GM18951 (cell line): ENCODE results near the gene NFX1.
"Not testable (repeated sequence)": the region's sequence is repeated elsewhere in the genome, so short reads cannot be mapped to it uniquely, and the experiment has no call there.

Source experiments
- POLR2A ChIP-seq: IDR thresholded peaks from 4 replicates; pipeline ENCODE4 v1.6.1; 2011; ENCODE audit warnings: mild to moderate bottlenecking; ENCODE audit not compliant: insufficient read length, insufficient read depth; ENCODE audit errors: extremely low read depth
- in situ Hi-C: fragments of 300-500 bp; cut with MboI; formaldehyde crosslinking; loops from one replicate; pipeline ENCODE4 v1.12.0; 2022; ENCODE audit warnings: low sequenced_read_pairs, mixed read lengths, inconsistent platforms; ENCODE audit not compliant: unreplicated experiment

NFX1 gene

DNA sequence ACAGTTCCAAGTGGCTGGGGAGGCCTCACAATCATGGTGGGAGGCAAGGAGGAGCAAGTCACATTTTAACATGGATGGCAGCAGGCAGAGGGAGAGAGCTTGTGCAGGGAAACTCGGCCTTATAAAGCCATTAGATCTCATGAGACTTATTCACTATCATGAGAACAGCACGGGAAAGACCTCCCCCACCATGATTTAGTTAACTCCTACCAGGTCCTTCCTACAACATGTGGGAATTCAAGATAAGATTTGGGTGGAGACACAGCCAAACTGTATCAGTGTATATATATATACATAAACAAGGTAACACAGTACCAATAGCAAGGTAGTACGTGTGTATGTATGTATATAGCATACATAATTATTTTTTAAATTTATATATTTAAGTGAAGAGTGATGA lies 50.9 kb downstream of the NFX1 start:
- no peak for TF ChIP-seq POLR2A
- in situ Hi-C loops: no loop called here

DNA sequence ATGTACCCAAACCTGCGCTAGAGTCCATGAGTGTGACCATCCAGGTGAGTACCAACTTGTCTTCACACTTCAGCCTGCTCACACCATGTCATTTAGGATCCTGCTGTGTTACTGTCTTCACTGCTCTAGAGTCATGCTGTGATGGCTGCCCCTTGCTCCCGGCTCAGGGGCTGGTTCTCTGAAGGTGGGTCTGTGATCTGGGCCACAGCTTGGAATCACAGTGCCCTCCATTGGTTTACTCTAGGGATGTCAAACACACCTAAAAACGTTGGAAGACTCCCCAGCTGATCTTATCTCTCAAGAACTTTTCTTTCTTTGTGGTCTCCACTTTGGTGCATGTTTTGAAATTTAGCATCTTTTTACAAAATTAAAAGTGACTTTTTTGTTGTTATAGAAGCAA lies 53.8 kb downstream of the NFX1 start:
- TF ChIP-seq POLR2A: no peak
- in situ Hi-C loops: no loop called here

DNA sequence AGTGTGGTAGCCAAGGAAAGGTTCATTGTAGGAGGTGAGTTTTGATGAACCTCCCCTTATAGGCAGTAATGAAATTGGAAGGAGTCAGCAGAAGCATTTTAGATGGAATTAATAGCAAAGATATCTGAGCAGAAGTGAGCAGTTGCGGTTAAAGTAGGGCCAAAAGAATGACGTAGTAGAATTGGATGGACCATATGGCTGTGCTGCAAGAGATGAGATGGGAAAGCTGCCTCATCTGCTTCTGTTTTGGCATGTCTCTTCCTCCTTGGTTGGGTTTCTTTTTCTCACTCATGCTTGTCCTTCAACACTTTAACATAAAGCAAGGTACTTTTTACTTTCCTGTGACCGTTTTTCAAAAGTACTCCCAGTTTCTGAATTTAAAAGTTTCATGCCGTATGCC lies 56.2 kb downstream of the NFX1 start:
- no peak for TF ChIP-seq POLR2A

DNA sequence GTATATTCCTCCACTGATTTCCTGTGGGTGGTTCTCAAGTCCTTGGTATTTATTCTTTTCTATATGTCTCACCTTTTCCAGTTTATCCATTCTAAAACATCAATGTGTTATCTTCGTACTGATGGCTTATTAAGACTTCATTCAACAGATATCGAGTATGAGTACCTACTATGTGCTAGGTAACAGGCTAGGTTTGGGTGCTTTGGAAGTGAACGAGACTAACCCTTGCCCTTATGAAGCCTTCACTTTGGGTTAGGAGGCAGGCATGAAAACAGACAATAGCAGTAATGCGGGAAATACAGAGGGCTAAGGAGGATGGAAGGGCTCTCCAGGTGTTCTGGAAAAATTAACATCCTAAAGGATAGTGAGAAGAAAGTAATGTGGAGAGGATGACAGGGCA lies 58.7 kb downstream of the NFX1 start:
- no peak for TF ChIP-seq POLR2A
- in situ Hi-C loops: no loop called here

More for the DNA sequence above, 56.2 kb downstream of the NFX1 start:
- in situ Hi-C loops: no loop called here

DNA sequence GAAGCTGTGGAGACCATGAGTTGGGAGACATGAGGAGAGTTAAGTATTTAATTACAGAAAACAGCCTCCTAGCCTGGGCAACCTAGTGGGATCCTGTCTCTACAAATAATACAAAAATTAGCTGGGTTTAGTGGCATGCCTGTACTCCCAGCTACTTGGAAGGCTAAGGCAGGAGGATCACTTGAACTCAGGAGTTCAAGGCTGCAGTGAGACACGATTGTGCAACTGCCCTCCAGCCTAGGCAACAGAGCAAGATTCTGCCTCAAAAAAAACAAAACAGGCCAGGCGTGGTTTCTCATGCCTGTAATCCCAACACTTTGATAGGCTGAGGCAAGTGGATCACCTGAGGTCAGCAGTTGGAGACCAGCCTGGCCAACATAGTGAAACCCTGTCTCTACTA lies 59.4 kb downstream of the NFX1 start:
- in situ Hi-C loops: no loop called here
- TF ChIP-seq POLR2A: no peak

DNA sequence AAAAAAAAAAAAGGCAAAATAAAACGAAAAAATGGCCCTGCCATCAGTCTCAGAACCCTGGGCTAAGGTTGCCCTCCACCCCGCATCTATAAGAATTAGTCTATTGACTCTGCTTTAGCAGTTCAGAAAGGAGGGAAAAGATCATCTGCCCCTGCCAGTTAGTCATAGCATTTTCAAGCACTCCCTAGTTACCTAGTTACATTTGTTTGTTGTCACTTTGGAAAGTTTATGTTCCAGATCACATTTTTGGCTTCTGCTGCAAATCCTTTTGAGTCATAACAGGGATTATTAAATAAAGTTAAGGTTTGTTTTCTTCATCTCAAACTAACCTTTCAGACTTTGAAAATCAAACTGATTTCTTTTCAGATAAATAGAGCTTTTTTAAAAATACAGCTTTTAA lies 60.0 kb downstream of the NFX1 start:
- in situ Hi-C loops: no loop called here
- TF ChIP-seq POLR2A: no peak

DNA sequence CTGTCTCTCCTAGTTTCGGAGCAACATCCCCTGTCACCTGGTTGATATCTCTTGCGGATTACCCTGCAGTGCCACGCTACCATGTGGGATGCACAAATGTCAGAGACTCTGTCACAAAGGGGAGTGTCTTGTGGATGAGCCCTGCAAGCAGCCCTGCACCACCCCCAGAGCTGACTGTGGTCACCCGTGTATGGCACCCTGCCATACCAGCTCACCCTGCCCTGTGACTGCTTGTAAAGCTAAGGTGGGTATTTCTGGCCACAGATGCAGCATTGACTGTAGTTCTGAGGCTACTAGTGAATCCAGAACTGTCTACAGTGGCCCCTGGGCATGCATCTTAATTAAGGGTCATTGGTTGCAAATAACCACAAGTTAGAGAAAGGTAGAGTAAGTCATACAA lies 61.2 kb downstream of the NFX1 start:
- in situ Hi-C loops: no loop called here
- TF ChIP-seq POLR2A: no peak

DNA sequence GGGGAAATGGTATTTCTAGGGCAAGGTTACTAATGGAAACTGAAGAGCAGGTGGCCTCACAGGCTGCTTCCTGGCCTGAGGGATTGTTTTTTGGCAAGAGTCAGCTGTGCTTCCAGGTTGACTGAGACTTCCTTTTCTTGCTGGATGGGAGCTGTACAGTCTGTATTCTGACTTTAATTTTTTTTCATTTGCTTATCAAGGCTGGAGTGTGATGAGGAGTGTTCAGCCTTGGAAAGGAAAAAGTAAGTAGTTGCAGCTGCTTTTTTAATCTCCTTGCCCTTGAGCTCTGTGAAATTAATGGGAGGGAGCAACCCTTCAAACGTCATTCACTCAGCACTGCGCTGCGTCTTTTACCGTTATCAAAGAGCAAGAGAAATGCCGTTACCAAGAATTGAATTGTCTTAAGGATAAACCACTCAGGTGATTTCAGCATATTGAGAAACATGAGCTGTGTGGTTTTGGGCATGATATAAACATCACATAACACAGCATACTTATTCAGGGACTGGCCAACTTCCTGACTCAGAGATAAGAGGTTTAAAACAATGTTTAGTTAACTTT lies 64.4 kb downstream of the NFX1 start:
- no peak for TF ChIP-seq POLR2A
- in situ Hi-C loops: no loop called here

DNA sequence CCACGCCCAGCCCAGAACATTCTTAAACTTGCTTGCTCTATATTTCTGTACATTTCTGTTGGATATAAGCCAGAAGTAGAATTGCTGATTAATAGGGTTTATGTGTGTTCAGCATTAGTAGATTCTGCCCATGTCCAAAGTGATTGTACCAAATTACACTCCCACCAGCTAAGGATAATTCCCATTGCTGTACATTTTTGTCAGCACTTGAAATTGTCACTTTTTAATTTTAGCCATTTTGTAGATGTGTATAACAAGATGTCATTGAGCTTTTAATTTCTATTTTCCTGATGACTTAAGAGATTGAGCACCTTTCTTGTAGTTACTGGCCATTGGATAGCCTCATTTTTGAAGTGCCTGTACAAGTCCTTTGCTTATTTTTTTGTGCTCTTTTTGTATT lies 65.6 kb downstream of the NFX1 start:
- in situ Hi-C loops: no loop called here
- TF ChIP-seq POLR2A: no peak

DNA sequence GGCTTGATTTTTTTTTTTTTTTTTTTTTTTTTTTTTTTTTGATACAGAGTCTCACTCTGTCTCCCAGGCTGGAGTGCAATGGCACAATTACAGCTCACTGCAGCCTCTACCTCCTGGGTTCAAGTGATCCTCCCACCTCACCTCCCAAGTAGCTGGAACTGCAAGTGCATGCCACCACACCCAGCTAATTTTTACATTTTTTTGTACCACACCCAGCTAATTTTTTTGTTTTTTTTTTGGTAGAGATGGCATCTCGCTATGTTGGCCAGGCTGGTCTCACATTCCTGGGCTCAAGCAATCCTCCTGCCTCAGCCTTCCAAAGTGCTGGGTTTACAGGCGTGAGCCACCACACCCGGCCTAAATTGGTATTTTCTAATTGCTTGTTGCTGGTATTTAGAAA lies 68.3 kb downstream of the NFX1 start:
- in situ Hi-C loops: not testable (repeated sequence)

DNA sequence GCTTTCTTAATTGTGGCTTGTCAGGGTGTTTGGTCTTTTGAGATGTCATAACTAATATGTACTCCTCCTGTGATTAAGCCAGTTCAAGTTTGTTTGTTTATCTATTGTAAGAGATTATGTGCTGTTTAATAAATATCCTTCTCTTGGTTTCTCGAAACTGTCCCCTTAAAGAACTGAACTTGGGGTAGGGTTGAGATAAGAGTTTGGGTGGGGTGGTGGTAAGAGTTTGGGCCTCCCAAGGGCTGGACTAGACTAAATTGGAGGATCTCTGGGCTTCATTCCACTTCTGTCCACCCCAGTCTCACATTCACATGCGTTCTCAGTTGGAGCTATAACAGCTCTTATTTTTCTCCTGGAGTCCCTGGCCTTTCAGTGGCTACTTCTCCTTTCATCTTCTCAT lies 73.8 kb downstream of the NFX1 start:
- in situ Hi-C loops: no loop called here
- no peak for TF ChIP-seq POLR2A

DNA sequence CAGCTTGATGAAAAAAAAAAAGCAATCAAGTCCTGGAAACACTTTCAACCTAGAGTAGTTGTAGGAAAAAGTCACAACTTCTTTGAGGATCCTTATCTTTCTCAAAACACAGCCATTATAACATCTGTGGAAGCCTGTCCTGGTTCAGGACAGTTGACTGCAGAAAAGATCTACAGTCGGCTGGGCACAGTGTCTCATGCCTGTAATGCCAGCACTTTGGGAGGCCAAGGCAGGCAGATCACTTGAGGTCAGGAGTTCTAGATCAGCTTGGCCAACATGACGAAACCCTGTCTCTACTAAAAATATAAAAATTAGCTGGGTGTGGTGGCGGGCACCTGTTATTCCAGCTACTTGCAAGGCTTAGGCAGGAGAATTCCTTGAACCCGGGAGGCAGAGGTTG lies 74.5 kb downstream of the NFX1 start:
- in situ Hi-C loops: not testable (repeated sequence)

DNA sequence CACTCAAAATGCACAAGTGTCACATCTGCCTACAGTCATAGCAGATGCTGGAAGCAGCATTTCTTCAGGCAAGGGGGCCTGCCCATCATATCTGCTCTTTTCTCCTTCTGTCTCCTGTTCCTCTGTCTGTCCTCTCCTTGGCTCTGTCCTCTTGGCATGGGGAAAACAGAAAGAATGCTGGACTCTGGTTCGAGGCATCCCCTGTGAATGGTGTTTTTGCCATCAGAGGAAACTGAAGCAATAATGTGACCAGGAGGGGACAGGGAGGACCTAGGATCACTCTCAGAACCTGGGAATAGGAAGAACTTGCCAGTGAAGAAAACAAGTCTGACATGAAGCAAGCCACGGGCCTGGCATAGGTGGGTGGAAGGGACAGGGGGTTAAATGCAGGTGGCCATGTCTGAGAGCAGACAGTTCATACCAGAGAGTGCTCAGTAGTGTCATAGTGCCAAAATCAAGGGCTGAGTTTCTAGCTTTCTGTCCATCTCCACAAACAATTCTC lies 76.7 kb downstream of the NFX1 start:
- TF ChIP-seq POLR2A: no peak
- in situ Hi-C loops: no loop called here

DNA sequence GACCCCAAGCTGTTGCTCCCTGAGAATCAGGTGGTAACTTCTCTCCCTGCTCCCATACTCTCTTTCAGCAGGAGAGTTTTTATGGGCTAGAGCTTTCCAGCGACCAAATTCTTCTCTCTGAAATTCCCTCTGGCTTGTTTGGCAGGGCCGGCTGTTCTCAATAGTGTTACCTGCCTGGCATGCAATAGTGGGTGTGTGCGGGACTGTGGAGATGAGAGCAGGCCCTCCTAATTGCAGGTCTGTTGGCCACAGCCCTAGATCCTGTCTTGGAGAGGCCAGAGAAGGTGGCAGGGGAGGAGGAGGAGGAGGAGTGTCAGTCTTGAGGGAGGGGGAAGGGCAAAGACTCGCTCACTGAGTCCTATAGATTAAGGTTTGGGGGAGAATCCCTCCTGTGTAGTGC lies 82.6 kb downstream of the NFX1 start:
- in situ Hi-C loops: no loop called here
- no peak for TF ChIP-seq POLR2A

DNA sequence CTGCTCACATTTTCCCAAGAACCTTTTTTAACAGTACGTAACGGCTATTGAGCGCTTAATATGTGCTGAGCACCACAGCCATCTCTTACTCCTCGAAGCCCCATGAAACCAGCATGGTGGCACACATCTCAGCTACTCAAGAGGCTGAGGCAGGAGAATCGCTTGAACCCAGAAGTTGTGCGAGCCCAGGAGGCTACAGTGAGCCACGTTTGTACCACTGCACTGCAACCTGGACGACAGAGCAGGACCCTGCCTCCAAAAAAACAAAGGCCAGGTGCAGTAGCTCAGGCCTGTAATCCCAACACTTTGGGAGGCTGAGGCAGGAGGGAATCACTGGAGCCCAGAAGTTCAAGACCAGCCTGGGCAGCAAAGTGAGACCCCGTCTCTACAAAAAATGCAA lies 83.9 kb downstream of the NFX1 start:
- no peak for TF ChIP-seq POLR2A
- in situ Hi-C loops: no loop called here
